HepG2 (cell line): ENCODE data around the gene HTRA2. TPM values are rescaled to one million over a fixed set of nuclear protein-coding genes. Genes with fewer than 3 reads are reported as not detected.

Experiments
- CENPT ChIP-seq: sonication (generic); formaldehyde crosslinking; IDR thresholded peaks from 2 replicates; pipeline ENCODE4 v1.8.0; 2022; ENCODE audit warnings: low read depth, mild to moderate bottlenecking, moderate library complexity, missing genetic modification reagents
- CENPX ChIP-seq: sonication (generic); formaldehyde crosslinking; IDR thresholded peaks from 2 replicates; pipeline ENCODE4 v1.9.0; 2021; ENCODE audit warnings: mild to moderate bottlenecking, missing genetic modification reagents, moderate library complexity
- ERF ChIP-seq: IDR thresholded peaks from 2 replicates; pipeline ENCODE4 v1.6.1; 2018; ENCODE audit warnings: missing biosample characterization, missing genetic modification reagents
- FOXA3 ChIP-seq: IDR thresholded peaks from 2 replicates; pipeline ENCODE4 v1.6.1; 2016; ENCODE audit warnings: missing genetic modification reagents, missing compliant biosample characterization
- HHEX ChIP-seq: IDR thresholded peaks from 2 replicates; pipeline ENCODE4 v1.6.1; 2016; ENCODE audit warnings: control low read depth
- KDM6A ChIP-seq: IDR thresholded peaks from 2 replicates; pipeline ENCODE4 v1.6.1; 2016; ENCODE audit warnings: low read depth
- KMT2B ChIP-seq: IDR thresholded peaks from 2 replicates; pipeline ENCODE4 v1.6.1; 2016; ENCODE audit warnings: missing genetic modification reagents, missing compliant biosample characterization
- MBD4 ChIP-seq: IDR thresholded peaks from 2 replicates; pipeline ENCODE4 v1.6.1; 2012; ENCODE audit warnings: low read length, inconsistent platforms, borderline replicate concordance
- RBM39 ChIP-seq: fragments of 200-400 bp; formaldehyde crosslinking; IDR thresholded peaks from one replicate; pipeline ENCODE4 v1.6.1; 2018; ENCODE audit warnings: antibody characterized with exemption, mild to moderate bottlenecking, low read depth, low read length; ENCODE audit not compliant: poor library complexity, severe bottlenecking
- SATB2 ChIP-seq: sonication (generic); formaldehyde crosslinking; IDR thresholded peaks from 2 replicates; pipeline ENCODE4 v1.5.0; 2020; ENCODE audit warnings: missing genetic modification reagents
- ZBTB8A ChIP-seq: sonication (generic); formaldehyde crosslinking; IDR thresholded peaks from 2 replicates; pipeline ENCODE4 v1.4.0; 2020; ENCODE audit warnings: mild to moderate bottlenecking, low read depth, missing genetic modification reagents, borderline replicate concordance
- ZMYM3 ChIP-seq: sonication (generic); formaldehyde crosslinking; IDR thresholded peaks from 2 replicates; pipeline ENCODE4 v1.5.1; 2020; ENCODE audit warnings: mild to moderate bottlenecking, missing genetic modification reagents
- ZNF383 ChIP-seq: sonication (generic); formaldehyde crosslinking; IDR thresholded peaks from 2 replicates; pipeline ENCODE4 v1.4.0; 2020; ENCODE audit warnings: missing genetic modification reagents, mild to moderate bottlenecking, borderline replicate concordance
- ZNF501 ChIP-seq: sonication (generic); formaldehyde crosslinking; IDR thresholded peaks from 2 replicates; pipeline ENCODE4 v1.5.1; 2020; ENCODE audit warnings: mild to moderate bottlenecking, moderate library complexity, missing genetic modification reagents
- ZNF598 ChIP-seq: sonication (generic); formaldehyde crosslinking; IDR thresholded peaks from 2 replicates; pipeline ENCODE4 v1.5.1; 2020; ENCODE audit warnings: mild to moderate bottlenecking, missing genetic modification reagents, borderline replicate concordance
- ZNF850 ChIP-seq: sonication (generic); formaldehyde crosslinking; conservative IDR thresholded peaks from 2 replicates; pipeline ENCODE4 v1.9.0; 2021; ENCODE audit warnings: mild to moderate bottlenecking, missing genetic modification reagents
- polyA plus RNA-seq, 8 experiments: library from polyadenylated mRNA; depleted of rRNA in 3 of 8; stranded (reverse) in 7 of 8; unstranded in 1 of 8; fragments of >200 nt; fragmentation: Illumina TruSeq in 4 of 8; extraction: Trizol in 4 of 8; gene quantifications; 2 replicates each; pipeline versions ENCODE4 v1.2.1 to v1.2.3, GENCODE V29; 2011 to 2016; ENCODE audit warnings: low read depth in 4 of 8, missing spikeins in 1 of 8, mixed read lengths in 1 of 8; ENCODE audit not compliant: insufficient read depth in 1 of 8
- total RNA-seq, 5 experiments: library from RNA; depleted of rRNA; stranded (reverse); fragments of >200 nt; fragmentation: Illumina TruSeq; extraction: Trizol; gene quantifications; 2 replicates each; pipeline ENCODE4 v1.2.3, GENCODE V29; 2016; ENCODE audit warnings: low read depth in 1 of 5
- TF ChIP-seq, protein P1 (sequence below): sonication (generic); formaldehyde crosslinking; IDR thresholded peaks from 2 replicates; pipeline ENCODE4 v1.5.0; 2020; ENCODE audit warnings: mild to moderate bottlenecking, missing genetic modification reagents, borderline replicate concordance
- TF ChIP-seq, protein P2 (sequence below): IDR thresholded peaks from 2 replicates; pipeline ENCODE4 v1.6.1; 2016
- TF ChIP-seq, protein P3 (sequence below): sonication (generic); formaldehyde crosslinking; IDR thresholded peaks from 2 replicates; pipeline ENCODE4 v1.4.0; 2020; ENCODE audit warnings: missing genetic modification reagents, borderline replicate concordance
- TF ChIP-seq, protein P4 (sequence below): sonication (generic); formaldehyde crosslinking; IDR thresholded peaks from 2 replicates; pipeline ENCODE4 v1.8.0; 2022; ENCODE audit warnings: low read depth, missing genetic modification reagents
- TF ChIP-seq, protein P5 (sequence below): sonication (generic); formaldehyde crosslinking; IDR thresholded peaks from 2 replicates; pipeline ENCODE4 v1.9.0; 2021; ENCODE audit warnings: missing genetic modification reagents, mild to moderate bottlenecking, borderline replicate concordance

Gene HTRA2
- total and polyA plus RNA-seq, 2 of the 13 experiments (the other 11 are each of a cell fraction or from before 2014, with no cell fraction given) = 47.7 to 50.3 TPM

DNA sequence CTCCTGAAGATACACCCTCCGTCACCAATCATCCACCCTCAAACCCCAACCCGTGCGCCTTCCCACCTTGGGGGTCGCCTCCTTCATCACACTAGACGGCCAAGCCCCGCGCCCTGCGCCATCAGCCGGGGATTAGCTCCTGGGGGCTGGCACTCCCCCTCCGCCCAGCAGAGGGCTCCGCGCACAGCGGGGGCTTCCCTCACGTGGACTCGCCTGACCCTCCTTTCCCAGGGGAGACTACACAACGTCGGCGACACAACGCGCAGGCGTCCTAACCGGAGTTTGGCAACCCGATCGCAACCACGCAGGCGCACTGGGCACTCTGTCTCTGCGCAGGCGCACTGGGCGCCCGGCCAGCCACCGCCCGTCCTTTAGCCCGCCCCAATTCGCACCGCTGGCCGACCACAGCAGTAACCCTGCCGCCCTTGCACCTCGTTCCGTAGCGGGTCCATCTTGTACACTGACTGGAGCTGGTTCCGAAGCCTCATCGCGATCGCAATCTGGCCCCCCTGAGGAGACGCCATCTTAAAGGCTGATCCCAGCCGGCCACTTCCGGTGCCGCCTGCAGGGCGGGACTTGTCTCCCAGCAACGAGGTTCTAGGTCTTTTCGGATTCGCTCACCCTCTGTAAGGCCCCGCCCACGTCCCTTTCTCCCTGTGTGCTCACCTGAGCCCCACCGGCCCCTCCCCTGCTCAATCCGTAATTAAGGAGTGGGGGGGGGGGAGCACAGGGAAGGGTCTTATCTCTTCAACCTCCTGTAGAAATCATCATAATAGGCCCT lies 22.4 kb upstream of the HTRA2 start, which contains the start of gene PCGF1 (continued):
- TF ChIP-seq RBM39 (peak; percentile 86), MBD4 (no peak), KDM6A (CRISPR knock-in tag) (no peak), KMT2B (CRISPR knock-in tag) (peak; percentile 72), ZNF383 (peak; percentile 97), ZMYM3 (CRISPR knock-in tag) (peak; percentile 37; the same call in 1 of the 2 replicates), CENPX (CRISPR knock-in tag) (no peak), CENPT (CRISPR knock-in tag) (peak; percentile 55; the same call in 1 of the 2 replicates), HHEX (CRISPR knock-in tag) (peak; percentile 7; the same call in 1 of the 2 replicates), ERF (no peak; the same call in 1 of the 2 replicates), ZNF501 (CRISPR knock-in tag) (peak; percentile 90), ZNF598 (no peak), ZNF850 (CRISPR knock-in tag) (0 out of 2 replicates have a peak, but pooled peaks have one; percentile 33), SATB2 (CRISPR knock-in tag) (no peak), FOXA3 (peak; percentile 75), ZBTB8A (no peak; the same call in 1 of the 2 replicates)
- TF ChIP-seq, protein P1, sequence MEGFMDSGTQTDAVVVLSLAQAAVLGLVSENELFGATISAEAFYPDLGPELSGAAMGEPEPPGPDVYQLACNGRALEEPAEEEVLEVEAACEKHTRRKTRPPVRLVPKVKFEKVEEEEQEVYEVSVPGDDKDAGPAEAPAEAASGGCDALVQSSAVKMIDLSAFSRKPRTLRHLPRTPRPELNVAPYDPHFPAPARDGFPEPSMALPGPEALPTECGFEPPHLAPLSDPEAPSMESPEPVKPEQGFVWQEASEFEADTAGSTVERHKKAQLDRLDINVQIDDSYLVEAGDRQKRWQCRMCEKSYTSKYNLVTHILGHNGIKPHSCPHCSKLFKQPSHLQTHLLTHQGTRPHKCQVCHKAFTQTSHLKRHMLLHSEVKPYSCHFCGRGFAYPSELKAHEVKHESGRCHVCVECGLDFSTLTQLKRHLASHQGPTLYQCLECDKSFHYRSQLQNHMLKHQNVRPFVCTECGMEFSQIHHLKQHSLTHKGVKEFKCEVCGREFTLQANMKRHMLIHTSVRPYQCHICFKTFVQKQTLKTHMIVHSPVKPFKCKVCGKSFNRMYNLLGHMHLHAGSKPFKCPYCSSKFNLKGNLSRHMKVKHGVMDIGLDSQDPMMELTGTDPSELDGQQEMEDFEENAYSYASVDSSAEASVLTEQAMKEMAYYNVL (CRISPR knock-in tag) = no peak
- TF ChIP-seq, protein P2, sequence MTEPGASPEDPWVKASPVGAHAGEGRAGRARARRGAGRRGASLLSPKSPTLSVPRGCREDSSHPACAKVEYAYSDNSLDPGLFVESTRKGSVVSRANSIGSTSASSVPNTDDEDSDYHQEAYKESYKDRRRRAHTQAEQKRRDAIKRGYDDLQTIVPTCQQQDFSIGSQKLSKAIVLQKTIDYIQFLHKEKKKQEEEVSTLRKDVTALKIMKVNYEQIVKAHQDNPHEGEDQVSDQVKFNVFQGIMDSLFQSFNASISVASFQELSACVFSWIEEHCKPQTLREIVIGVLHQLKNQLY = peak; percentile 61
- TF ChIP-seq, protein P3, sequence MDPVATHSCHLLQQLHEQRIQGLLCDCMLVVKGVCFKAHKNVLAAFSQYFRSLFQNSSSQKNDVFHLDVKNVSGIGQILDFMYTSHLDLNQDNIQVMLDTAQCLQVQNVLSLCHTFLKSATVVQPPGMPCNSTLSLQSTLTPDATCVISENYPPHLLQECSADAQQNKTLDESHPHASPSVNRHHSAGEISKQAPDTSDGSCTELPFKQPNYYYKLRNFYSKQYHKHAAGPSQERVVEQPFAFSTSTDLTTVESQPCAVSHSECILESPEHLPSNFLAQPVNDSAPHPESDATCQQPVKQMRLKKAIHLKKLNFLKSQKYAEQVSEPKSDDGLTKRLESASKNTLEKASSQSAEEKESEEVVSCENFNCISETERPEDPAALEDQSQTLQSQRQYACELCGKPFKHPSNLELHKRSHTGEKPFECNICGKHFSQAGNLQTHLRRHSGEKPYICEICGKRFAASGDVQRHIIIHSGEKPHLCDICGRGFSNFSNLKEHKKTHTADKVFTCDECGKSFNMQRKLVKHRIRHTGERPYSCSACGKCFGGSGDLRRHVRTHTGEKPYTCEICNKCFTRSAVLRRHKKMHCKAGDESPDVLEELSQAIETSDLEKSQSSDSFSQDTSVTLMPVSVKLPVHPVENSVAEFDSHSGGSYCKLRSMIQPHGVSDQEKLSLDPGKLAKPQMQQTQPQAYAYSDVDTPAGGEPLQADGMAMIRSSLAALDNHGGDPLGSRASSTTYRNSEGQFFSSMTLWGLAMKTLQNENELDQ = 0 out of 2 replicates have a peak, but pooled peaks have one; percentile 10
- TF ChIP-seq, protein P4, sequence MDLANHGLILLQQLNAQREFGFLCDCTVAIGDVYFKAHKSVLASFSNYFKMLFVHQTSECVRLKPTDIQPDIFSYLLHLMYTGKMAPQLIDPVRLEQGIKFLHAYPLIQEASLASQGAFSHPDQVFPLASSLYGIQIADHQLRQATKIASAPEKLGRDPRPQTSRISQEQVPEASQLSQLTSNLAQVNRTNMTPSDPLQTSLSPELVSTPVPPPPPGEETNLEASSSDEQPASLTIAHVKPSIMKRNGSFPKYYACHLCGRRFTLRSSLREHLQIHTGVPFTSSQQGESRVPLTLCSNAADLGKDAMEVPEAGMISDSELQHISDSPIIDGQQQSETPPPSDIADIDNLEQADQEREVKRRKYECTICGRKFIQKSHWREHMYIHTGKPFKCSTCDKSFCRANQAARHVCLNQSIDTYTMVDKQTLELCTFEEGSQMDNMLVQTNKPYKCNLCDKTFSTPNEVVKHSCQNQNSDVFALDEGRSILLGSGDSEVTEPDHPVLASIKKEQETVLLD (CRISPR knock-in tag) = no peak
- TF ChIP-seq, protein P5, sequence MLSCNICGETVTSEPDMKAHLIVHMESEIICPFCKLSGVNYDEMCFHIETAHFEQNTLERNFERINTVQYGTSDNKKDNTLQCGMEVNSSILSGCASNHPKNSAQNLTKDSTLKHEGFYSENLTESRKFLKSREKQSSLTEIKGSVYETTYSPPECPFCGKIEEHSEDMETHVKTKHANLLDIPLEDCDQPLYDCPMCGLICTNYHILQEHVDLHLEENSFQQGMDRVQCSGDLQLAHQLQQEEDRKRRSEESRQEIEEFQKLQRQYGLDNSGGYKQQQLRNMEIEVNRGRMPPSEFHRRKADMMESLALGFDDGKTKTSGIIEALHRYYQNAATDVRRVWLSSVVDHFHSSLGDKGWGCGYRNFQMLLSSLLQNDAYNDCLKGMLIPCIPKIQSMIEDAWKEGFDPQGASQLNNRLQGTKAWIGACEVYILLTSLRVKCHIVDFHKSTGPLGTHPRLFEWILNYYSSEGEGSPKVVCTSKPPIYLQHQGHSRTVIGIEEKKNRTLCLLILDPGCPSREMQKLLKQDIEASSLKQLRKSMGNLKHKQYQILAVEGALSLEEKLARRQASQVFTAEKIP (CRISPR knock-in tag) = no peak
